Activated CD8-positive, alpha-beta T cell treated with anti-CD3 and anti-CD28 coated beads for 36 hours (primary cell): ENCODE data around the gene MKS1. TPM values are rescaled to one million over a fixed set of nuclear protein-coding genes. Genes with fewer than 3 reads are reported as not detected.
A peak's percentile ranks its signal among the peaks of the same experiment; 100 is the strongest.

Source experiments
- ATAC-seq: fragments of 200-7000 bp; cut with Tn5 transposase; one replicate; pipeline ENCODE4 v1.10.0; 2021; ENCODE audit warnings: mild to moderate bottlenecking, moderate library complexity
- CTCF ChIA-PET: fragments of 350-600 bp; sonication (Branson Sonifier 250); formaldehyde crosslinking; loops from one replicate; lab custom pipeline; 2021; ENCODE audit warnings: antibody characterized with exemption; lab: Charles Lee
- POLR2A ChIA-PET: fragments of 350-600 bp; sonication (Branson Sonifier 250); formaldehyde crosslinking; loops from one replicate; lab custom pipeline; 2021; ENCODE audit warnings: antibody characterized with exemption; lab: Charles Lee
- DNase-seq: peaks from one replicate; pipeline ENCODE4 v3.0.0-alpha.2; 2020
- H3K27ac Mint-ChIP-seq: one replicate; pipeline ENCODE4 v1.8.0; 2021; ENCODE audit warnings: mild to moderate bottlenecking, mixed read lengths
- H3K27me3 Mint-ChIP-seq: one replicate; pipeline ENCODE4 v1.8.0; 2021; ENCODE audit warnings: mixed read lengths
- H3K36me3 Mint-ChIP-seq: one replicate; pipeline ENCODE4 v1.8.0; 2021; ENCODE audit warnings: low read depth, mixed read lengths
- H3K4me1 Mint-ChIP-seq: one replicate; pipeline ENCODE4 v1.8.0; 2021; ENCODE audit warnings: low read depth, mixed read lengths
- H3K4me3 Mint-ChIP-seq: one replicate; pipeline ENCODE4 v1.8.0; 2021; ENCODE audit warnings: mild to moderate bottlenecking, moderate library complexity, mixed read lengths
- H3K9me3 Mint-ChIP-seq: one replicate; pipeline ENCODE4 v1.8.0; 2021; ENCODE audit warnings: mixed read lengths
- CTCF ChIP-seq: fragments of 200-600 bp; IDR thresholded peaks from one replicate; pipeline ENCODE4 v1.8.0; 2022; ENCODE audit warnings: antibody characterized with exemption, mild to moderate bottlenecking
- intact Hi-C: fragments of 100-400 bp; cut with micrococcal nuclease; formaldehyde crosslinking; loops from one replicate; pipeline ENCODE4 v1.10.0; 2022
- total RNA-seq, 2 experiments: library from RNA; stranded (reverse); gene quantifications; one replicate each; pipeline ENCODE4 v1.2.3, GENCODE V29; 2021

The MKS1 gene
- 10 to 100 TPM; 20.7 to 24.8 TPM for total RNA-seq

GRCh38 chr17:58219007-58219788 is at the start of gene MKS1:
TSS of gene MKS1 (minus strand) at chr17:58219255. CDS start at chr17:58219230, 25 bp downstream.
- H3K27ac Mint-ChIP-seq = peak within 1 kb of the TSS; percentile 97
- ChIA-PET POLR2A (interaction anchor here (0.6 to 1.9 kb wide), 10 partner anchors 9 to 213 kb away, joined by 3 to 5 read pairs (median 4); partner anchors contain the start of gene SRSF1), CTCF (interaction anchor here (0.9 to 2.2 kb wide), 6 partner anchors 19 to 219 kb away, joined by 3 to 8 read pairs (median 4); no protein-coding TSS in a partner anchor)
- peak within 1 kb of the TSS; percentile 86 for H3K4me3 Mint-ChIP-seq
- no peaks in the 10 kb centered on the region for H3K36me3 Mint-ChIP-seq
- intact Hi-C loops = no loop called here
- DNase-seq (peak; percentile 98), ATAC-seq (peak; percentile 99)
- H3K27me3 Mint-ChIP-seq = no peaks in the 10 kb centered on the region
- H3K9me3 Mint-ChIP-seq = no peaks in the 10 kb centered on the region
- peak; percentile 76 for TF ChIP-seq CTCF
- H3K4me1 Mint-ChIP-seq = peaks cover 27% of the 10 kb centered on the region

DNA sequence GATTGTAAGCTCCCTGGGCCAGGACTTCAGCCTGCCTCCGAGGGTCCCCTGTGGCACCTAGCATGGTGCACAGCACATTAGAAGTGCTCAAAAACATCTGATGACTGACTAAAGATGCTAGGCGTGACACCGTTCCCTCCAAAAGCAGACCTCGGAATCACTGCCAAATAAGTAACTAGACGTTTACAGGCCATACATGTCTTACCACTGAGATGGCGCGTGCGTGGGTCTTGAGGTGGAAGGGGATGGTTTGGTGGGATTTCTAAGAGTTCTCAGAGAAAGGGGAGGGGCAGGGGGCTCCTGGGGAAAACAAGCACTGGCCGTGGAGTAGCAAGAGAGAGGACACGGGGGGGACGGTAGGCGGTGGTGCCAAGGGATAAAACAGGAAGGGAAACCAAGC is 49.3 kb upstream of the MKS1 start:
- H3K27ac Mint-ChIP-seq = no peak overlapping the region
- H3K4me3 Mint-ChIP-seq = no peak overlapping the region
- ChIA-PET POLR2A (no interaction called here), CTCF (no interaction called here)
- no peak for DNase-seq
- no peak for ATAC-seq
- H3K36me3 Mint-ChIP-seq = no peaks in the 10 kb centered on the region
- H3K4me1 Mint-ChIP-seq = no peaks in the 10 kb centered on the region
- intact Hi-C loops = no loop called here
- peaks cover 19% of the 10 kb centered on the region for H3K27me3 Mint-ChIP-seq
- TF ChIP-seq CTCF = no peak
- H3K9me3 Mint-ChIP-seq = no peaks in the 10 kb centered on the region

GRCh38 chr17:58267347-58268324 is 48.6 kb upstream of the MKS1 start:
- intact Hi-C loops = no loop called here
- Mint-ChIP-seq H3K4me3 (no peak overlapping the region), H3K36me3 (no peaks in the 10 kb centered on the region), H3K27me3 (peaks cover 24% of the 10 kb centered on the region), H3K4me1 (no peaks in the 10 kb centered on the region), H3K27ac (no peak overlapping the region), H3K9me3 (no peaks in the 10 kb centered on the region)
- CTCF ChIA-PET = no interaction called here
- DNase-seq (no peak), ATAC-seq (no peak)
- POLR2A ChIA-PET = no interaction called here
- TF ChIP-seq CTCF = no peak

- intact Hi-C loops = no loop called here
- CTCF ChIA-PET = interaction anchor here (0.9 kb wide), 1 partner anchor 17 kb away, joined by 3 read pairs; no protein-coding TSS in a partner anchor
- H3K27me3 Mint-ChIP-seq = peaks cover 32% of the 10 kb centered on the region
Measured at GRCh38 chr17:58265902-58266875, 47.1 kb upstream of the MKS1 start.

More at GRCh38 chr17:58265902-58266875, 47.1 kb upstream of the MKS1 start:
- no peak overlapping the region for H3K4me3 Mint-ChIP-seq
- H3K27ac Mint-ChIP-seq = no peak overlapping the region
- no peaks in the 10 kb centered on the region for H3K4me1 Mint-ChIP-seq
- POLR2A ChIA-PET = interaction anchor here (0.5 kb wide), 1 partner anchor 71 kb away, joined by 3 read pairs; no protein-coding TSS in a partner anchor
- no peaks in the 10 kb centered on the region for H3K36me3 Mint-ChIP-seq
- no peak for TF ChIP-seq CTCF
- H3K9me3 Mint-ChIP-seq = no peaks in the 10 kb centered on the region
- no peak for DNase-seq
- ATAC-seq = no peak
